OCI-LY3 (cell line): ENCODE data around the gene ZDHHC14.

ENCODE experiments used
- H2AFZ ChIP-seq: fragments of 200-600, 300-600 bp; shearing (Covaris generic); 2 replicates; pipeline ENCODE4 v1.6.0; 2014; ENCODE audit warnings: antibody characterized with exemption, low read depth, low read length
- H3K27ac ChIP-seq: fragments of 200-600, 300-600 bp; sonication (generic); 2 replicates; pipeline ENCODE4 v1.5.1; 2014; ENCODE audit warnings: mild to moderate bottlenecking, low read length, moderate library complexity, mixed read lengths
- H3K27me3 ChIP-seq: fragments of 200-600, 300-600 bp; sonication (generic); 2 replicates; pipeline ENCODE4 v1.6.1; 2014; ENCODE audit warnings: low read depth, low read length, mixed read lengths
- H3K36me3 ChIP-seq: fragments of 200-600, 300-600 bp; sonication (generic); replicated peaks from 2 replicates; pipeline ENCODE3; 2014; ENCODE audit warnings: low read depth, low read length, mixed read lengths
- H3K4me1 ChIP-seq: fragments of 300-600, 200-600 bp; sonication (generic); 2 replicates; pipeline ENCODE4 v1.6.1; 2014; ENCODE audit warnings: low read length, mixed read lengths
- H3K4me2 ChIP-seq: fragments of 200-600, 300-600 bp; sonication (generic); 2 replicates; pipeline ENCODE4 v1.6.1; 2014; ENCODE audit warnings: low read length, mixed read lengths
- H3K4me3 ChIP-seq: fragments of 300-600, 200-600 bp; sonication (generic); 2 replicates; pipeline ENCODE4 v1.5.1; 2014; ENCODE audit warnings: antibody characterized with exemption, mild to moderate bottlenecking, low read length, moderate library complexity
- H3K79me2 ChIP-seq: fragments of 300-600, 200-600 bp; shearing (Covaris generic); 2 replicates; pipeline ENCODE4 v1.6.1; 2014; ENCODE audit warnings: mild to moderate bottlenecking, low read length, mixed read lengths
- H3K9ac ChIP-seq: fragments of 300-600, 200-600 bp; shearing (Covaris generic); 2 replicates; pipeline ENCODE4 v1.6.0; 2014; ENCODE audit warnings: mild to moderate bottlenecking, low read length, moderate library complexity
- H3K9me3 ChIP-seq: fragments of 200-600, 300-600 bp; shearing (Covaris generic); 2 replicates; pipeline ENCODE4 v1.6.1; 2014; ENCODE audit warnings: low read length, mixed read lengths; ENCODE audit not compliant: insufficient read depth
- H4K20me1 ChIP-seq: fragments of 200-600, 300-600 bp; sonication (generic); 2 replicates; pipeline ENCODE4 v1.6.1; 2016; ENCODE audit warnings: low read length, mixed read lengths; ENCODE audit not compliant: insufficient read depth
- EZH2phosphoT487 ChIP-seq: fragments of 200-600 bp; shearing (Covaris generic); IDR thresholded peaks from 2 replicates; pipeline ENCODE4 v1.6.1; 2018; ENCODE audit warnings: antibody characterized with exemption, mixed run types, low read depth
- TF ChIP-seq, protein P1 (sequence below): fragments of 200-600, 300-600 bp; sonication (generic); IDR thresholded peaks from 2 replicates; pipeline ENCODE4 v1.5.1; 2014; ENCODE audit warnings: antibody characterized with exemption, low read length, low read depth

The ZDHHC14 gene

DNA sequence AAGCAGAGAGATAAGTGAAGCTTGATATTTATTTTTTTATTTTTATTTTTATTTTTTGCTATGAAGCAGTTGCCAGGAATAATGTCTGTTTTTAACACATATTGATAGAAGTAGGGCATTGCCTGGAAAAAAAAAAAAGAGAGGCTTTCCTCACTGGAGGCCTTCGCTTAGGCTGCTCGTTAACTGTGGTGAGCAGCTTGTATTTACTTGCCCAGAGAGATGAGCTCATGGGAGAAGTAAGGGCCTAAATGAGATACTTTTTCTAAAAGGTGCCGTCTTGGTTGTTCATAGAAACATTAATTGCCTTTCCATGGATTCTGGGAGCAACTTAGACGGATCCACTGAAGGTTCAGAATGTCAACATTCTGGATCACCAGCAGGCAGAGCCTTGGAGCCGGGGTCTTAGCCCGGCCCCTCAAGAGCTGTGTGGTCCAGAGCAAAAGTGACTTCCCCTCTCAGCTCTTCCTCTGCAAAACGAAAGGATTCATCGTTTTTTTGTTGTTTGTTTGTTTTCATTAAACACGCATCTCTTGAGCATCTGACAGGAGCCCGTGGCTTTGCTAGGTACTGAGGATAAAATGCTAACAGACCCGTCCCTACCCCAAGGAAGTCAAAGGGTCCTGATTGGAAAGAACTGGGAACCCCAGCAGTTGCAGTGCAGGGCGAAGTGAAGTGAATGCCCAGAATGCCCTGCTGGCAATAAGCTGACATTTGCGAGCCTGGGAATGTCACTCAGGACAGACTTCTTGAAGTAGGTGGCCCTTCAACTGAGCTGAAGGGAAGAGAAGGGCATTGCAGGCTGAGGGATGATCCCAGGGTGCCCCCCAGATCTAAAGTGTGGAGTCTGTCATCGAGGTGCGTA is 138.5 kb downstream of the ZDHHC14 start:
- Histone ChIP-seq H2AFZ (no peak overlapping the region), H3K4me1 (no peaks in the 10 kb centered on the region)
- TF ChIP-seq, protein P1, sequence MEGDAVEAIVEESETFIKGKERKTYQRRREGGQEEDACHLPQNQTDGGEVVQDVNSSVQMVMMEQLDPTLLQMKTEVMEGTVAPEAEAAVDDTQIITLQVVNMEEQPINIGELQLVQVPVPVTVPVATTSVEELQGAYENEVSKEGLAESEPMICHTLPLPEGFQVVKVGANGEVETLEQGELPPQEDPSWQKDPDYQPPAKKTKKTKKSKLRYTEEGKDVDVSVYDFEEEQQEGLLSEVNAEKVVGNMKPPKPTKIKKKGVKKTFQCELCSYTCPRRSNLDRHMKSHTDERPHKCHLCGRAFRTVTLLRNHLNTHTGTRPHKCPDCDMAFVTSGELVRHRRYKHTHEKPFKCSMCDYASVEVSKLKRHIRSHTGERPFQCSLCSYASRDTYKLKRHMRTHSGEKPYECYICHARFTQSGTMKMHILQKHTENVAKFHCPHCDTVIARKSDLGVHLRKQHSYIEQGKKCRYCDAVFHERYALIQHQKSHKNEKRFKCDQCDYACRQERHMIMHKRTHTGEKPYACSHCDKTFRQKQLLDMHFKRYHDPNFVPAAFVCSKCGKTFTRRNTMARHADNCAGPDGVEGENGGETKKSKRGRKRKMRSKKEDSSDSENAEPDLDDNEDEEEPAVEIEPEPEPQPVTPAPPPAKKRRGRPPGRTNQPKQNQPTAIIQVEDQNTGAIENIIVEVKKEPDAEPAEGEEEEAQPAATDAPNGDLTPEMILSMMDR: no peak
- no peak for TF ChIP-seq EZH2phosphoT487

DNA sequence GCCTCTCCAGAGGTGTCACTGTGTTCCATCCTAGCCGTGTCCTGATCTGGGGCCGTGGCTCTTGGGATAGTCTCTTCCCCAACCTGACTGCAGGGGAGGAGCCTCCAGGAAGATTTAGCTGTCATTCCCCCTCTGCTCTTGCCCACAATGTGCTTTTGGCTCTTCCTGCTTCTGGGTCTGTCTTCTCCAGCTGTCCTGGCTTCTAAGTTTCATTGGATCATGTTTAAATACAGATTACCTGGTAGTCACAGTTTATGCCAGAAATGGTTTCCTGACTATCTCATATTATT is 139.1 kb downstream of the ZDHHC14 start:
- Histone ChIP-seq H3K9me3 (no peaks in the 10 kb centered on the region), H3K27me3 (no peaks in the 10 kb centered on the region), H3K27ac (no peak overlapping the region), H3K9ac (no peak overlapping the region), H4K20me1 (no peaks in the 10 kb centered on the region), H3K4me2 (no peak overlapping the region), H3K4me3 (no peak overlapping the region), H2AFZ (no peak overlapping the region), H3K36me3 (no peaks in the 10 kb centered on the region), H3K4me1 (no peaks in the 10 kb centered on the region), H3K79me2 (no peaks in the 10 kb centered on the region)
- no peak for TF ChIP-seq EZH2phosphoT487
- TF ChIP-seq, protein P1: no peak

More for the DNA sequence above, 138.5 kb downstream of the ZDHHC14 start:
- Histone ChIP-seq H3K27me3 (no peaks in the 10 kb centered on the region), H3K36me3 (no peaks in the 10 kb centered on the region), H3K4me2 (no peak overlapping the region), H3K27ac (no peak overlapping the region), H3K9ac (no peak overlapping the region), H3K79me2 (no peaks in the 10 kb centered on the region), H3K9me3 (no peaks in the 10 kb centered on the region), H4K20me1 (no peaks in the 10 kb centered on the region), H3K4me3 (no peak overlapping the region)

DNA sequence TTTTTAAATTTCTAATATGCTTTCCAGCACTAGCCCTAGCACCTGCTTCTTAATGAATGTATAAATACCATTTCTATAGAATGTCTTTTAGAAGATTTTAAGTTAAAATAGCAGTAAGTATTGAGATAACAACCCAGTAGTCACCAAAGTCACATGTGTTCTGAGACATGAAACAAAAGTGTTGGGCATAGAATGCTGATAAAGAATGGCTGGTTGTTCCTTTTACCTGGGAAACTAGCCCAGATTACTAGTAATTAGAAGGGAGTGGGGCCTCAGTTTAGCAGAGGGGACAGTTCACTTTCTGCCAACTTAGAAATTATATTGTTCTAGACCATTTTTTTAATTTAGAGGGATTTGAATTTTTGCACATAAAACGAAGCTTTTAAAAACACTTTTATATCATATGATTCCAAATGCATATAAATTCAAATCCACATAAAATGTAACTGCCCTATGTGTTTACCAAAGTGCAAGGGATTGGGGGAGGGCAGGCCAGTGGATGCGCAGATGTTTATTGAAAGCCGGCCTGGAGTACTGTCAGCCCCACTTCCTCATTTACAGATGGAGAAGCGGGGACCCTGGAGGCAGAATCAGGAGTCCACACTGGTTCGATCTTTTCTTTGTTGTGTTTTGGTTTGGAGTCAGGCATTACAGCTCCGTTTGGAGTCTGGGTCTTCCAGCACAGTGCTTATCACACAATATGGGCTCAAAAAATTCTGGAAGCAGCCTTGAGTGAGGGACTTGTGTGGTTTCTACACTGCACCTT is 139.8 kb downstream of the ZDHHC14 start:
- Histone ChIP-seq H3K79me2 (no peaks in the 10 kb centered on the region), H2AFZ (no peak overlapping the region)
- TF ChIP-seq, protein P1: no peak
- TF ChIP-seq EZH2phosphoT487: no peak

GRCh38 chr6:157521362-157522335 is 140.7 kb downstream of the ZDHHC14 start:
- Histone ChIP-seq H3K9ac (no peak overlapping the region), H3K9me3 (no peaks in the 10 kb centered on the region), H3K27ac (no peak overlapping the region), H3K27me3 (no peaks in the 10 kb centered on the region), H3K79me2 (no peaks in the 10 kb centered on the region), H3K4me2 (no peak overlapping the region), H2AFZ (no peak overlapping the region), H3K4me1 (no peaks in the 10 kb centered on the region), H3K4me3 (no peak overlapping the region), H3K36me3 (no peaks in the 10 kb centered on the region), H4K20me1 (no peaks in the 10 kb centered on the region)
- TF ChIP-seq, protein P1: no peak
- no peak for TF ChIP-seq EZH2phosphoT487

More for the DNA sequence above, 139.8 kb downstream of the ZDHHC14 start:
- H3K27ac ChIP-seq: no peak overlapping the region
- no peak overlapping the region for H3K9ac ChIP-seq
- no peaks in the 10 kb centered on the region for H3K9me3 ChIP-seq
- H3K4me2 ChIP-seq: no peak overlapping the region
- H3K36me3 ChIP-seq: no peaks in the 10 kb centered on the region
- no peaks in the 10 kb centered on the region for H3K27me3 ChIP-seq
- H3K4me3 ChIP-seq: no peak overlapping the region
- H4K20me1 ChIP-seq: no peaks in the 10 kb centered on the region
- no peaks in the 10 kb centered on the region for H3K4me1 ChIP-seq
